Small intestine (tissue), 7 donors: ENCODE data around the gene PLEKHH1. TPM values are rescaled to one million over a fixed set of nuclear protein-coding genes. Genes with fewer than 3 reads are reported as not detected.
"Not testable (repeated sequence)": the region's sequence is repeated elsewhere in the genome, so short reads cannot be mapped to it uniquely, and the experiment has no call there.

ENCODE experiments used
- DNase-seq, 2 donors: peaks; one replicate each; pipeline versions ENCODE4 v3.0.0 to v3.0.0-alpha.2; 2013
- FAIRE-seq: peaks from 2 replicates; lab custom pipeline; 2012; peaks lifted over from hg19 to GRCh38; lab: Jason Lieb, UNC
- H3K27ac ChIP-seq, 3 donors: one replicate each; pipeline ENCODE4 v1.5.1; 2013; ENCODE audit warnings: low read length in 2 of 3, mild to moderate bottlenecking in 2 of 3, control low read depth in 1 of 3, inconsistent platforms in 1 of 3, low read depth in 1 of 3, moderate library complexity in 1 of 3
- H3K27me3 ChIP-seq, 3 donors: one replicate each; pipeline ENCODE4 v1.6.1; 2013; ENCODE audit warnings: low read length in 3 of 3, inconsistent platforms in 1 of 3; ENCODE audit not compliant: control insufficient read depth in 3 of 3, insufficient read depth in 3 of 3
- H3K36me3 ChIP-seq, 3 donors: one replicate each; pipeline ENCODE4 v1.6.1; 2013; ENCODE audit warnings: low read length in 3 of 3, inconsistent platforms in 1 of 3, low read depth in 1 of 3, mild to moderate bottlenecking in 1 of 3, moderate library complexity in 1 of 3; ENCODE audit not compliant: control insufficient read depth in 3 of 3, insufficient read depth in 2 of 3
- H3K4me1 ChIP-seq, 3 donors: one replicate each; pipeline ENCODE4 v1.6.1; 2013; ENCODE audit warnings: low read length in 2 of 3, inconsistent platforms in 1 of 3, low read depth in 1 of 3, mild to moderate bottlenecking in 1 of 3, moderate library complexity in 1 of 3; ENCODE audit not compliant: control insufficient read depth in 3 of 3, insufficient read depth in 2 of 3
- H3K4me3 ChIP-seq, 3 donors: one replicate each; pipeline ENCODE4 v1.5.1; 2013; ENCODE audit warnings: low read length in 3 of 3, control low read depth in 1 of 3, inconsistent platforms in 1 of 3, low read depth in 1 of 3, mild to moderate bottlenecking in 1 of 3, moderate library complexity in 1 of 3
- H3K9me3 ChIP-seq, 2 donors: one replicate each; pipeline ENCODE4 v1.6.1; 2013; ENCODE audit warnings: low read depth in 1 of 2, low read length in 1 of 2; ENCODE audit not compliant: control insufficient read depth in 2 of 2, insufficient read depth in 1 of 2
- WGBS, 3 donors: extraction: QIAGEN DNeasy Blood & Tissue Kit; methylation state at CpG; one replicate each; pipeline ENCODE4 v1.1.7; 2013; 5-methylcytosine and 5-hydroxymethylcytosine counted together
- polyA plus RNA-seq, 4 donors: library from polyadenylated mRNA; stranded (reverse) in 3 of 4; unstranded in 1 of 4; fragments of 200-250 nt in 3 of 4; fragments of 120-200 nt in 1 of 4; gene quantifications; one replicate each; pipeline versions ENCODE4 v1.2.1 to v1.2.3, GENCODE V29; 2013
- donor health status: healthy with polysubstance abuse.
- donor health status: control.
- donor health status: control.
- donor health status: Bipolar disorder and iron deficiency.
- donor health status: healthy.

Gene PLEKHH1
- polyA plus RNA-seq, 4 donors, result 21.5 to 87.2 (median 47.5) TPM

GRCh38 chr14:67542620-67543019 is 9.5 kb downstream of the PLEKHH1 start:
- not testable (repeated sequence) for FAIRE-seq, H3K9me3 ChIP-seq, H3K27me3 ChIP-seq, H3K4me3 ChIP-seq, DNase-seq
- Histone ChIP-seq H3K27ac (peak overlapping the region in 1 of 3 donors; percentile 98), H3K36me3 (peaks cover 0 to 16% (median 3%) of the 10 kb centered on the region in 3 donors), H3K4me1 (peaks cover 0 to 23% (median 2%) of the 10 kb centered on the region in 3 donors)
- 90 to 93% (median 92%) methylated on average over 13 of the region's 13 CpGs for WGBS, 3 donors

- Histone ChIP-seq H3K36me3 (peaks cover 0 to 21% (median 5%) of the 10 kb centered on the region in 3 donors), H3K4me3 (no peak overlapping the region), H3K27me3 (no peaks in the 10 kb centered on the region), H3K9me3 (no peaks in the 10 kb centered on the region), H3K4me1 (peaks cover 0 to 23% (median 2%) of the 10 kb centered on the region in 3 donors), H3K27ac (no peak overlapping the region)
- DNase-seq, result no peak
- FAIRE-seq, result no peak
- 93 to 98% (median 95%) methylated on average over 1 of the region's 1 CpG for WGBS, 3 donors
Measured at GRCh38 chr14:67544590-67544989, 11.5 kb downstream of the PLEKHH1 start.

- WGBS, 3 donors, result 92 to 95% (median 93%) methylated on average over 5 of the region's 5 CpGs
- DNase-seq (no peak), FAIRE-seq (no peak)
- no peak overlapping the region for H3K4me3 ChIP-seq
- peaks cover 0 to 39% (median 5%) of the 10 kb centered on the region in 3 donors for H3K36me3 ChIP-seq
- H3K9me3 ChIP-seq, result no peaks in the 10 kb centered on the region
- no peaks in the 10 kb centered on the region for H3K27me3 ChIP-seq
- H3K27ac ChIP-seq, result no peak overlapping the region
- H3K4me1 ChIP-seq, result peaks cover 0 to 10% (median 0%) of the 10 kb centered on the region in 3 donors
Measured at GRCh38 chr14:67547224-67547780, 14.2 kb downstream of the PLEKHH1 start.

GRCh38 chr14:67549734-67550133 is 16.6 kb downstream of the PLEKHH1 start:
- no peaks in the 10 kb centered on the region for H3K27me3 ChIP-seq
- no peak overlapping the region for H3K27ac ChIP-seq
- H3K4me1 ChIP-seq, result no peaks in the 10 kb centered on the region
- FAIRE-seq (no peak), DNase-seq (no peak)
- H3K36me3 ChIP-seq, result peaks cover 0 to 50% (median 5%) of the 10 kb centered on the region in 3 donors
- H3K4me3 ChIP-seq, result no peak overlapping the region
- H3K9me3 ChIP-seq, result no peaks in the 10 kb centered on the region
- WGBS, 3 donors, result 91 to 95% (median 93%) methylated on average over 4 of the region's 4 CpGs

GRCh38 chr14:67551123-67551522 is 18.0 kb downstream of the PLEKHH1 start:
- DNase-seq, result no peak
- H3K4me3 ChIP-seq, result no peak overlapping the region
- H3K9me3 ChIP-seq, result no peaks in the 10 kb centered on the region
- peaks cover 0 to 64% (median 2%) of the 10 kb centered on the region in 3 donors for H3K36me3 ChIP-seq
- 91 to 96% (median 95%) methylated on average over 3 of the region's 3 CpGs for WGBS, 3 donors
- no peak for FAIRE-seq
- H3K27me3 ChIP-seq, result no peaks in the 10 kb centered on the region
- H3K4me1 ChIP-seq, result no peaks in the 10 kb centered on the region
- no peak overlapping the region for H3K27ac ChIP-seq

- DNase-seq, result no peak
- Histone ChIP-seq H3K9me3 (no peaks in the 10 kb centered on the region), H3K27me3 (no peaks in the 10 kb centered on the region), H3K27ac (no peak overlapping the region), H3K4me3 (no peak overlapping the region), H3K4me1 (no peaks in the 10 kb centered on the region), H3K36me3 (peaks cover 0 to 68% (median 5%) of the 10 kb centered on the region in 3 donors)
- FAIRE-seq, result no peak
- WGBS, 3 donors, result 90 to 93% (median 92%) methylated on average over 3 of the region's 3 CpGs
Measured at GRCh38 chr14:67551940-67552339, 18.9 kb downstream of the PLEKHH1 start.

- H3K9me3 ChIP-seq, result no peaks in the 10 kb centered on the region
- DNase-seq (no peak), FAIRE-seq (no peak)
Measured at GRCh38 chr14:67553547-67553946, 20.5 kb downstream of the PLEKHH1 start.

GRCh38 chr14:67554341-67554740 is 21.3 kb downstream of the PLEKHH1 start:
- no peaks in the 10 kb centered on the region for H3K9me3 ChIP-seq
- peaks cover 0 to 77% (median 5%) of the 10 kb centered on the region in 3 donors for H3K36me3 ChIP-seq
- no peaks in the 10 kb centered on the region for H3K27me3 ChIP-seq
- FAIRE-seq (no peak), DNase-seq (no peak)
- H3K27ac ChIP-seq, result no peak overlapping the region
- H3K4me3 ChIP-seq, result no peak overlapping the region
- peaks cover 0 to 5% (median 0%) of the 10 kb centered on the region in 3 donors for H3K4me1 ChIP-seq
- 91 to 92% (median 92%) methylated on average over 7 of the region's 7 CpGs for WGBS, 3 donors

More at GRCh38 chr14:67553547-67553946, 20.5 kb downstream of the PLEKHH1 start:
- peaks cover 0 to 5% (median 0%) of the 10 kb centered on the region in 3 donors for H3K4me1 ChIP-seq
- H3K27ac ChIP-seq, result no peak overlapping the region
- peaks cover 0 to 70% (median 6%) of the 10 kb centered on the region in 3 donors for H3K36me3 ChIP-seq
- no peaks in the 10 kb centered on the region for H3K27me3 ChIP-seq
- 57 to 65% (median 58%) methylated on average over 3 of the region's 3 CpGs for WGBS, 3 donors
- H3K4me3 ChIP-seq, result no peak overlapping the region
